Transverse colon (tissue), 4 donors: Measurements from ENCODE around the gene TBCB.

Experiments used
- POLR2AphosphoS5 ChIP-seq, 3 donors: sonication (generic); formaldehyde crosslinking; IDR thresholded peaks; one replicate each; pipeline ENCODE4 v1.6.1; 2016; ENCODE audit warnings: antibody characterized with exemption in 3 of 3
- TF ChIP-seq, protein P1 (sequence below), 5 experiments: fragments of 200-600 bp in 3 of 5; fragments of 450-650 bp in 2 of 5; sonication (generic) in 3 of 5; IDR thresholded peaks; 1 replicate in 2 of 5; 2 replicates in 3 of 5; pipeline ENCODE4 v1.5.1; 2016 to 2017; ENCODE audit warnings: antibody characterized with exemption in 5 of 5, inconsistent platforms in 3 of 5, mild to moderate bottlenecking in 2 of 5, moderate library complexity in 1 of 5

DNA sequence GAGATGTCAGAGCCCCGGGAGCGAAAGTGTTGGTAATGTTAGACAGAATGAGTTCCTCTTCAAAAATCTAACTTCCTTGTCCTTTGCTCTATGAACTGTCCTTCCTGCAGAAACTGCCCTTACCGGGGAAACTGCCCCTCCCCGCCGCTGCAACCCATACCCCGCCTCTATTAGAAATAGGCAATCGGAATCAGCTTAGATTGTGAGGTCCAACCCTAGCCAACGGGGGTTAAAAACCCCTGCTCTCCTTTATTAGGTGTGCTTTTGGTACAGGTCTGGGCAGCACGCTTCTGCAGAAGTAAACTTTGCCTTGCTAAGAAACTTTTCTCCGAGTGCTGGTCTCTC, 13.1 kb downstream of the TBCB start:
- TF ChIP-seq, protein P1, sequence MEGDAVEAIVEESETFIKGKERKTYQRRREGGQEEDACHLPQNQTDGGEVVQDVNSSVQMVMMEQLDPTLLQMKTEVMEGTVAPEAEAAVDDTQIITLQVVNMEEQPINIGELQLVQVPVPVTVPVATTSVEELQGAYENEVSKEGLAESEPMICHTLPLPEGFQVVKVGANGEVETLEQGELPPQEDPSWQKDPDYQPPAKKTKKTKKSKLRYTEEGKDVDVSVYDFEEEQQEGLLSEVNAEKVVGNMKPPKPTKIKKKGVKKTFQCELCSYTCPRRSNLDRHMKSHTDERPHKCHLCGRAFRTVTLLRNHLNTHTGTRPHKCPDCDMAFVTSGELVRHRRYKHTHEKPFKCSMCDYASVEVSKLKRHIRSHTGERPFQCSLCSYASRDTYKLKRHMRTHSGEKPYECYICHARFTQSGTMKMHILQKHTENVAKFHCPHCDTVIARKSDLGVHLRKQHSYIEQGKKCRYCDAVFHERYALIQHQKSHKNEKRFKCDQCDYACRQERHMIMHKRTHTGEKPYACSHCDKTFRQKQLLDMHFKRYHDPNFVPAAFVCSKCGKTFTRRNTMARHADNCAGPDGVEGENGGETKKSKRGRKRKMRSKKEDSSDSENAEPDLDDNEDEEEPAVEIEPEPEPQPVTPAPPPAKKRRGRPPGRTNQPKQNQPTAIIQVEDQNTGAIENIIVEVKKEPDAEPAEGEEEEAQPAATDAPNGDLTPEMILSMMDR (IDR thresholded peaks at IDR 0.05) = no peak
- no peak for TF ChIP-seq POLR2AphosphoS5 (IDR thresholded peaks at IDR 0.05)
